ENCODE results near the gene MACROD2. TPM values are rescaled to one million over a fixed set of nuclear protein-coding genes. Genes with fewer than 3 reads are reported as not detected.

The MACROD2 gene
- total and polyA plus RNA-seq, 2 experiments from 2014 or later, result 2.8 to 4.3 TPM

DNA sequence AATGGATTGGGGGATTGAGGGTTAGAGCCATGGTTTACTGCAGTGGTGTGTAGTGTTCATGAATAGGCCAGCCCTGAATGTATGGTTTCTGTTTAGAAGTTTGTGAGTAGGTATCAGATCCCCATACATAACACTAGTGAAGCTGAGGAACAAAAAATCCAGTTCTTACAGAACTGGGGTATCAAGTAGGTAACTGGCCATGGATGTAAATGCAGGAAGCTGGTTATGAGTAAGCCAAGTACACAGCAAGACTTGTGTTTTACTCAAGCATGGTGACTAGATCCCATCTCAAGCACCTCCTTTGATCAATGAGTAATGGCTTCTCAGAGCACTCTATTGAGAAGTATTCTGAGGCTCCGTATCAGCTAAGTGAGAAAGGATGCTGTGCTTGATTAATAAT lies 955.8 kb downstream of the MACROD2 start:
- no peaks in the 10 kb centered on the region for H3K79me2 ChIP-seq (replicated peaks; ENCODE audit: insufficient read depth)
- H4K20me1 ChIP-seq (replicated peaks; ENCODE audit: insufficient read depth), result no peaks in the 10 kb centered on the region
- H3K27ac ChIP-seq (ENCODE audit: low read depth), result no peak overlapping the region
- no peaks in the 10 kb centered on the region for H3K36me3 Mint-ChIP-seq (ENCODE audit: low read depth)
- H3K4me3 ChIP-seq, result no peak overlapping the region
- peaks cover 16% of the 10 kb centered on the region for H3K9me2 ChIP-seq (ENCODE audit: insufficient read depth)
- H3K36me3 ChIP-seq (ENCODE audit: insufficient read depth), result no peaks in the 10 kb centered on the region
- H3K4me3 Mint-ChIP-seq, result no peak overlapping the region
- TF ChIP-seq NANOG (IDR thresholded peaks at IDR 0.05; ENCODE audit: borderline replicate concordance) (no peak), EZH2phosphoT487 (IDR thresholded peaks at IDR 0.05; ENCODE audit: unreplicated experiment) (no peak), STAT1 (IDR thresholded peaks at IDR 0.05; ENCODE audit: unreplicated experiment) (no peak), ZNF114 (CRISPR knock-in tag; IDR thresholded peaks at IDR 0.05) (no peak), POLR2AphosphoS5 (IDR thresholded peaks at IDR 0.05; ENCODE audit: low read depth) (no peak), JUNB (IDR thresholded peaks at IDR 0.05; ENCODE audit: unreplicated experiment) (no peak)
- TF ChIP-seq, protein P1, sequence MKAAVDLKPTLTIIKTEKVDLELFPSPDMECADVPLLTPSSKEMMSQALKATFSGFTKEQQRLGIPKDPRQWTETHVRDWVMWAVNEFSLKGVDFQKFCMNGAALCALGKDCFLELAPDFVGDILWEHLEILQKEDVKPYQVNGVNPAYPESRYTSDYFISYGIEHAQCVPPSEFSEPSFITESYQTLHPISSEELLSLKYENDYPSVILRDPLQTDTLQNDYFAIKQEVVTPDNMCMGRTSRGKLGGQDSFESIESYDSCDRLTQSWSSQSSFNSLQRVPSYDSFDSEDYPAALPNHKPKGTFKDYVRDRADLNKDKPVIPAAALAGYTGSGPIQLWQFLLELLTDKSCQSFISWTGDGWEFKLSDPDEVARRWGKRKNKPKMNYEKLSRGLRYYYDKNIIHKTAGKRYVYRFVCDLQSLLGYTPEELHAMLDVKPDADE (IDR thresholded peaks at IDR 0.05), result no peak
- TF ChIP-seq, protein P2, sequence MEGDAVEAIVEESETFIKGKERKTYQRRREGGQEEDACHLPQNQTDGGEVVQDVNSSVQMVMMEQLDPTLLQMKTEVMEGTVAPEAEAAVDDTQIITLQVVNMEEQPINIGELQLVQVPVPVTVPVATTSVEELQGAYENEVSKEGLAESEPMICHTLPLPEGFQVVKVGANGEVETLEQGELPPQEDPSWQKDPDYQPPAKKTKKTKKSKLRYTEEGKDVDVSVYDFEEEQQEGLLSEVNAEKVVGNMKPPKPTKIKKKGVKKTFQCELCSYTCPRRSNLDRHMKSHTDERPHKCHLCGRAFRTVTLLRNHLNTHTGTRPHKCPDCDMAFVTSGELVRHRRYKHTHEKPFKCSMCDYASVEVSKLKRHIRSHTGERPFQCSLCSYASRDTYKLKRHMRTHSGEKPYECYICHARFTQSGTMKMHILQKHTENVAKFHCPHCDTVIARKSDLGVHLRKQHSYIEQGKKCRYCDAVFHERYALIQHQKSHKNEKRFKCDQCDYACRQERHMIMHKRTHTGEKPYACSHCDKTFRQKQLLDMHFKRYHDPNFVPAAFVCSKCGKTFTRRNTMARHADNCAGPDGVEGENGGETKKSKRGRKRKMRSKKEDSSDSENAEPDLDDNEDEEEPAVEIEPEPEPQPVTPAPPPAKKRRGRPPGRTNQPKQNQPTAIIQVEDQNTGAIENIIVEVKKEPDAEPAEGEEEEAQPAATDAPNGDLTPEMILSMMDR (conservative IDR thresholded peaks at IDR 0.05; ENCODE audit: low read depth in 2 of 2), result no peak
- TF ChIP-seq, protein P3, sequence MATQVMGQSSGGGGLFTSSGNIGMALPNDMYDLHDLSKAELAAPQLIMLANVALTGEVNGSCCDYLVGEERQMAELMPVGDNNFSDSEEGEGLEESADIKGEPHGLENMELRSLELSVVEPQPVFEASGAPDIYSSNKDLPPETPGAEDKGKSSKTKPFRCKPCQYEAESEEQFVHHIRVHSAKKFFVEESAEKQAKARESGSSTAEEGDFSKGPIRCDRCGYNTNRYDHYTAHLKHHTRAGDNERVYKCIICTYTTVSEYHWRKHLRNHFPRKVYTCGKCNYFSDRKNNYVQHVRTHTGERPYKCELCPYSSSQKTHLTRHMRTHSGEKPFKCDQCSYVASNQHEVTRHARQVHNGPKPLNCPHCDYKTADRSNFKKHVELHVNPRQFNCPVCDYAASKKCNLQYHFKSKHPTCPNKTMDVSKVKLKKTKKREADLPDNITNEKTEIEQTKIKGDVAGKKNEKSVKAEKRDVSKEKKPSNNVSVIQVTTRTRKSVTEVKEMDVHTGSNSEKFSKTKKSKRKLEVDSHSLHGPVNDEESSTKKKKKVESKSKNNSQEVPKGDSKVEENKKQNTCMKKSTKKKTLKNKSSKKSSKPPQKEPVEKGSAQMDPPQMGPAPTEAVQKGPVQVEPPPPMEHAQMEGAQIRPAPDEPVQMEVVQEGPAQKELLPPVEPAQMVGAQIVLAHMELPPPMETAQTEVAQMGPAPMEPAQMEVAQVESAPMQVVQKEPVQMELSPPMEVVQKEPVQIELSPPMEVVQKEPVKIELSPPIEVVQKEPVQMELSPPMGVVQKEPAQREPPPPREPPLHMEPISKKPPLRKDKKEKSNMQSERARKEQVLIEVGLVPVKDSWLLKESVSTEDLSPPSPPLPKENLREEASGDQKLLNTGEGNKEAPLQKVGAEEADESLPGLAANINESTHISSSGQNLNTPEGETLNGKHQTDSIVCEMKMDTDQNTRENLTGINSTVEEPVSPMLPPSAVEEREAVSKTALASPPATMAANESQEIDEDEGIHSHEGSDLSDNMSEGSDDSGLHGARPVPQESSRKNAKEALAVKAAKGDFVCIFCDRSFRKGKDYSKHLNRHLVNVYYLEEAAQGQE (IDR thresholded peaks at IDR 0.05; ENCODE audit: unreplicated experiment), result no peak
- H3K4me1 ChIP-seq (ENCODE audit: insufficient read depth), result peaks cover 28% of the 10 kb centered on the region
- no peak for ATAC-seq
- H3K4me1 Mint-ChIP-seq, result peaks cover 54% of the 10 kb centered on the region
- H3K27me3 Mint-ChIP-seq (ENCODE audit: insufficient read depth, low read depth, poor library complexity), result no peaks in the 10 kb centered on the region
- no peaks in the 10 kb centered on the region for H3K27me3 ChIP-seq (ENCODE audit: insufficient read depth)
- no peak for DNase-seq (ENCODE audit: low spot score)
- peak overlapping the region; percentile 31; the same call in 1 of the 2 replicates for H3K4me2 ChIP-seq
- H3K9me3 Mint-ChIP-seq, result no peaks in the 10 kb centered on the region; the same call in 2 of the 3 replicates
- H3K27ac Mint-ChIP-seq, result peak overlapping the region; percentile 31; the same call in 1 of the 2 replicates
- H2AFZ ChIP-seq, result no peak overlapping the region
- H3F3A ChIP-seq (replicated peaks; ENCODE audit: low read depth), result no peaks in the 10 kb centered on the region

Data from GM23338 (cell line).